K562 (cell line): ENCODE data around the gene RANBP3. TPM values are rescaled to one million over a fixed set of nuclear protein-coding genes. Genes with fewer than 3 reads are reported as not detected.

Source experiments
- ELF4 ChIP-seq: fragments of 450-650 bp; formaldehyde crosslinking; IDR thresholded peaks from 2 replicates; pipeline ENCODE4 v1.4.0; 2022; ENCODE audit warnings: missing genetic modification characterization
- GTF2F1 ChIP-seq: IDR thresholded peaks from 2 replicates; pipeline ENCODE4 v1.6.1; 2011; ENCODE audit warnings: low read depth, low read length, improper control_type of control experiment
- HNRNPH1 ChIP-seq: fragments of 200-400 bp; formaldehyde crosslinking; optimal IDR thresholded peaks from 2 replicates; pipeline ENCODE3; 2017; ENCODE audit warnings: low read depth, mild to moderate bottlenecking, low read length, moderate library complexity
- KDM4B ChIP-seq, 2 experiments: fragments of 450-650 bp in 1 of 2; sonication (generic) in 1 of 2; IDR thresholded peaks; 2 replicates each; pipeline ENCODE4 v1.6.1; 2016 to 2017; ENCODE audit warnings: borderline replicate concordance in 2 of 2, antibody characterized with exemption in 1 of 2, low read depth in 1 of 2, mild to moderate bottlenecking in 1 of 2
- ZFP30 ChIP-seq: fragments of 250-450 bp; sonication (Bioruptor Pico); IDR thresholded peaks from 2 replicates; pipeline ENCODE4 v1.8.0; 2022; ENCODE audit warnings: moderate library complexity, mild to moderate bottlenecking, inconsistent platforms, borderline replicate concordance
- ZNF586 ChIP-seq: fragments of 450-650 bp; formaldehyde crosslinking; conservative IDR thresholded peaks from 2 replicates; pipeline ENCODE4 v1.4.0; 2020; ENCODE audit warnings: mild to moderate bottlenecking, moderate library complexity
- polyA plus RNA-seq, 8 experiments: library from polyadenylated mRNA; depleted of rRNA in 4 of 8; stranded (reverse) in 5 of 8; unstranded in 3 of 8; fragments of >200 nt; fragmentation: Nextera tagmentation in 2 of 8; fragmentation: Illumina TruSeq in 1 of 8; extraction: Ambion mirVana in 2 of 8; extraction: Trizol in 1 of 8; gene quantifications; 2 replicates each; pipeline versions ENCODE4 v1.2.1 to v1.2.3, GENCODE V29; 2011 to 2014; ENCODE audit warnings: inconsistent platforms in 1 of 8, missing spikeins in 1 of 8
- total RNA-seq, 7 experiments: library from RNA; depleted of rRNA in 6 of 7; stranded (reverse); fragments of >200 nt in 6 of 7; fragmentation: Illumina TruSeq in 2 of 7; extraction: Trizol in 2 of 7; gene quantifications; 2 replicates each; pipeline versions ENCODE4 v1.2.1 to v1.2.3, GENCODE V29; 2011 to 2021; ENCODE audit warnings: low replicate concordance in 1 of 7
- TF ChIP-seq, protein P1 (sequence below): fragments of 450-650 bp; IDR thresholded peaks from 2 replicates; pipeline ENCODE4 v1.6.1; 2016; ENCODE audit warnings: mild to moderate bottlenecking, moderate library complexity
- TF ChIP-seq, protein P2 (sequence below): sonication (generic); formaldehyde crosslinking; IDR thresholded peaks from 2 replicates; pipeline ENCODE4 v1.8.0; 2022; ENCODE audit warnings: mild to moderate bottlenecking, missing genetic modification reagents, borderline replicate concordance
- TF ChIP-seq, protein P3 (sequence below): fragments of 450-650 bp; formaldehyde crosslinking; IDR thresholded peaks from 2 replicates; pipeline ENCODE4 v1.4.0; 2020; ENCODE audit warnings: mild to moderate bottlenecking

Gene RANBP3
- total and polyA plus RNA-seq, 9 of the 15 experiments (the other 6 are each of a cell fraction or from before 2014, with no cell fraction given), result 0.90 to 95.1 (median 63.2) TPM

DNA sequence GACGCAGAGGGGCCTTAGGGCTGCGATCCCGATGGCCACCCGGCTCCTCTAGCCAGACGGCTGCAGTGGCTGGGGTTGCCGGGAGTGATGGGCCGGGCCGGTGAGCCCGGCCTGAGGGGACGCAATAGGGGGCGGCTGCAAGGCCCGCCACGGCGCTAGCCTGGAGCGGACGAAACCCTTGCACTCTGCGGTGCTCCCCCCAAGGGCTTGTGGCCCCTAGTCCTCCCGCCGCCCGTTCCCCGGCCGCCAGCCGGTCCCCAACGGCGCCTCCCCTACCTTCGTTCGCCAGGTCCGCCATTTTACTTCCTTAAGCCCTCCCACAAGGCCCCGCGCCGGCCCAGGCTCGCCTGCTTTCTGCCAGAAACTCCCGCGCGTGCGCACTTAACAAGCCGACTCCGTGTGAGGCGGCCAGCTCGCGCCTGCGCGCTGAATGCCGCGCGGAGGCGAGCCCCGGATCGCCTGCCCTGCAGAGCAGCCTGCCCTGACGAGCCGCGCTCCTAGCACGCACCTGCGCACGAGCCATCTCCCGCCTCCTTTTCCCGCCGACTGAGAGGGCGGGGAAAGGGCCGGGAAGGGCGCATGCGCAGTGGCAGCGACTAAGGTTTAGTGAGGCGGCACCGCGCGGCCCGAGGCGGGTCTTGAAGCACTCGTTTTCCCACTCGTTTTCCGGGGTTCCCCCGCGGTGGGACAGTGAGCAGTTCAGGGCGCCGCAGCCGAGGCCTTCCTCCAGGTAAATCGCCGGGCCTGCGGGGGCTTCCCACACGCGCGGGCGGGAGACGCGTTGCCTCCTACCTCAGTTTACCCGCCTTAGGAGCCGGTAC is at the start of gene RANBP3 (continued):
- TF ChIP-seq, protein P1, sequence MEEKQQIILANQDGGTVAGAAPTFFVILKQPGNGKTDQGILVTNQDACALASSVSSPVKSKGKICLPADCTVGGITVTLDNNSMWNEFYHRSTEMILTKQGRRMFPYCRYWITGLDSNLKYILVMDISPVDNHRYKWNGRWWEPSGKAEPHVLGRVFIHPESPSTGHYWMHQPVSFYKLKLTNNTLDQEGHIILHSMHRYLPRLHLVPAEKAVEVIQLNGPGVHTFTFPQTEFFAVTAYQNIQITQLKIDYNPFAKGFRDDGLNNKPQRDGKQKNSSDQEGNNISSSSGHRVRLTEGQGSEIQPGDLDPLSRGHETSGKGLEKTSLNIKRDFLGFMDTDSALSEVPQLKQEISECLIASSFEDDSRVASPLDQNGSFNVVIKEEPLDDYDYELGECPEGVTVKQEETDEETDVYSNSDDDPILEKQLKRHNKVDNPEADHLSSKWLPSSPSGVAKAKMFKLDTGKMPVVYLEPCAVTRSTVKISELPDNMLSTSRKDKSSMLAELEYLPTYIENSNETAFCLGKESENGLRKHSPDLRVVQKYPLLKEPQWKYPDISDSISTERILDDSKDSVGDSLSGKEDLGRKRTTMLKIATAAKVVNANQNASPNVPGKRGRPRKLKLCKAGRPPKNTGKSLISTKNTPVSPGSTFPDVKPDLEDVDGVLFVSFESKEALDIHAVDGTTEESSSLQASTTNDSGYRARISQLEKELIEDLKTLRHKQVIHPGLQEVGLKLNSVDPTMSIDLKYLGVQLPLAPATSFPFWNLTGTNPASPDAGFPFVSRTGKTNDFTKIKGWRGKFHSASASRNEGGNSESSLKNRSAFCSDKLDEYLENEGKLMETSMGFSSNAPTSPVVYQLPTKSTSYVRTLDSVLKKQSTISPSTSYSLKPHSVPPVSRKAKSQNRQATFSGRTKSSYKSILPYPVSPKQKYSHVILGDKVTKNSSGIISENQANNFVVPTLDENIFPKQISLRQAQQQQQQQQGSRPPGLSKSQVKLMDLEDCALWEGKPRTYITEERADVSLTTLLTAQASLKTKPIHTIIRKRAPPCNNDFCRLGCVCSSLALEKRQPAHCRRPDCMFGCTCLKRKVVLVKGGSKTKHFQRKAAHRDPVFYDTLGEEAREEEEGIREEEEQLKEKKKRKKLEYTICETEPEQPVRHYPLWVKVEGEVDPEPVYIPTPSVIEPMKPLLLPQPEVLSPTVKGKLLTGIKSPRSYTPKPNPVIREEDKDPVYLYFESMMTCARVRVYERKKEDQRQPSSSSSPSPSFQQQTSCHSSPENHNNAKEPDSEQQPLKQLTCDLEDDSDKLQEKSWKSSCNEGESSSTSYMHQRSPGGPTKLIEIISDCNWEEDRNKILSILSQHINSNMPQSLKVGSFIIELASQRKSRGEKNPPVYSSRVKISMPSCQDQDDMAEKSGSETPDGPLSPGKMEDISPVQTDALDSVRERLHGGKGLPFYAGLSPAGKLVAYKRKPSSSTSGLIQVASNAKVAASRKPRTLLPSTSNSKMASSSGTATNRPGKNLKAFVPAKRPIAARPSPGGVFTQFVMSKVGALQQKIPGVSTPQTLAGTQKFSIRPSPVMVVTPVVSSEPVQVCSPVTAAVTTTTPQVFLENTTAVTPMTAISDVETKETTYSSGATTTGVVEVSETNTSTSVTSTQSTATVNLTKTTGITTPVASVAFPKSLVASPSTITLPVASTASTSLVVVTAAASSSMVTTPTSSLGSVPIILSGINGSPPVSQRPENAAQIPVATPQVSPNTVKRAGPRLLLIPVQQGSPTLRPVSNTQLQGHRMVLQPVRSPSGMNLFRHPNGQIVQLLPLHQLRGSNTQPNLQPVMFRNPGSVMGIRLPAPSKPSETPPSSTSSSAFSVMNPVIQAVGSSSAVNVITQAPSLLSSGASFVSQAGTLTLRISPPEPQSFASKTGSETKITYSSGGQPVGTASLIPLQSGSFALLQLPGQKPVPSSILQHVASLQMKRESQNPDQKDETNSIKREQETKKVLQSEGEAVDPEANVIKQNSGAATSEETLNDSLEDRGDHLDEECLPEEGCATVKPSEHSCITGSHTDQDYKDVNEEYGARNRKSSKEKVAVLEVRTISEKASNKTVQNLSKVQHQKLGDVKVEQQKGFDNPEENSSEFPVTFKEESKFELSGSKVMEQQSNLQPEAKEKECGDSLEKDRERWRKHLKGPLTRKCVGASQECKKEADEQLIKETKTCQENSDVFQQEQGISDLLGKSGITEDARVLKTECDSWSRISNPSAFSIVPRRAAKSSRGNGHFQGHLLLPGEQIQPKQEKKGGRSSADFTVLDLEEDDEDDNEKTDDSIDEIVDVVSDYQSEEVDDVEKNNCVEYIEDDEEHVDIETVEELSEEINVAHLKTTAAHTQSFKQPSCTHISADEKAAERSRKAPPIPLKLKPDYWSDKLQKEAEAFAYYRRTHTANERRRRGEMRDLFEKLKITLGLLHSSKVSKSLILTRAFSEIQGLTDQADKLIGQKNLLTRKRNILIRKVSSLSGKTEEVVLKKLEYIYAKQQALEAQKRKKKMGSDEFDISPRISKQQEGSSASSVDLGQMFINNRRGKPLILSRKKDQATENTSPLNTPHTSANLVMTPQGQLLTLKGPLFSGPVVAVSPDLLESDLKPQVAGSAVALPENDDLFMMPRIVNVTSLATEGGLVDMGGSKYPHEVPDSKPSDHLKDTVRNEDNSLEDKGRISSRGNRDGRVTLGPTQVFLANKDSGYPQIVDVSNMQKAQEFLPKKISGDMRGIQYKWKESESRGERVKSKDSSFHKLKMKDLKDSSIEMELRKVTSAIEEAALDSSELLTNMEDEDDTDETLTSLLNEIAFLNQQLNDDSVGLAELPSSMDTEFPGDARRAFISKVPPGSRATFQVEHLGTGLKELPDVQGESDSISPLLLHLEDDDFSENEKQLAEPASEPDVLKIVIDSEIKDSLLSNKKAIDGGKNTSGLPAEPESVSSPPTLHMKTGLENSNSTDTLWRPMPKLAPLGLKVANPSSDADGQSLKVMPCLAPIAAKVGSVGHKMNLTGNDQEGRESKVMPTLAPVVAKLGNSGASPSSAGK, result peak; percentile 100
- TF ChIP-seq ZNF586 (CRISPR knock-in tag) (no peak), KDM4B (IDR thresholded peaks at IDR 0.05; ENCODE audit: borderline replicate concordance in 2 of 2, low read depth in 1 of 2) (0 out of 4 replicates have a peak, but pooled peaks of 1 of the 2 experiments have one; percentile 26), GTF2F1 (0 out of 2 replicates have a peak, but pooled peaks have one; percentile 9), ZFP30 (no peak), ELF4 (CRISPR knock-in tag) (no peak), HNRNPH1 (no peak)
- TF ChIP-seq, protein P2, sequence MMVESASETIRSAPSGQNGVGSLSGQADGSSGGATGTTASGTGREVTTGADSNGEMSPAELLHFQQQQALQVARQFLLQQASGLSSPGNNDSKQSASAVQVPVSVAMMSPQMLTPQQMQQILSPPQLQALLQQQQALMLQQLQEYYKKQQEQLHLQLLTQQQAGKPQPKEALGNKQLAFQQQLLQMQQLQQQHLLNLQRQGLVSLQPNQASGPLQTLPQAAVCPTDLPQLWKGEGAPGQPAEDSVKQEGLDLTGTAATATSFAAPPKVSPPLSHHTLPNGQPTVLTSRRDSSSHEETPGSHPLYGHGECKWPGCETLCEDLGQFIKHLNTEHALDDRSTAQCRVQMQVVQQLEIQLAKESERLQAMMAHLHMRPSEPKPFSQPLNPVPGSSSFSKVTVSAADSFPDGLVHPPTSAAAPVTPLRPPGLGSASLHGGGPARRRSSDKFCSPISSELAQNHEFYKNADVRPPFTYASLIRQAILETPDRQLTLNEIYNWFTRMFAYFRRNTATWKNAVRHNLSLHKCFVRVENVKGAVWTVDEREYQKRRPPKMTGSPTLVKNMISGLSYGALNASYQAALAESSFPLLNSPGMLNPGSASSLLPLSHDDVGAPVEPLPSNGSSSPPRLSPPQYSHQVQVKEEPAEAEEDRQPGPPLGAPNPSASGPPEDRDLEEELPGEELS (CRISPR knock-in tag), result peak; percentile 99
- TF ChIP-seq, protein P3, sequence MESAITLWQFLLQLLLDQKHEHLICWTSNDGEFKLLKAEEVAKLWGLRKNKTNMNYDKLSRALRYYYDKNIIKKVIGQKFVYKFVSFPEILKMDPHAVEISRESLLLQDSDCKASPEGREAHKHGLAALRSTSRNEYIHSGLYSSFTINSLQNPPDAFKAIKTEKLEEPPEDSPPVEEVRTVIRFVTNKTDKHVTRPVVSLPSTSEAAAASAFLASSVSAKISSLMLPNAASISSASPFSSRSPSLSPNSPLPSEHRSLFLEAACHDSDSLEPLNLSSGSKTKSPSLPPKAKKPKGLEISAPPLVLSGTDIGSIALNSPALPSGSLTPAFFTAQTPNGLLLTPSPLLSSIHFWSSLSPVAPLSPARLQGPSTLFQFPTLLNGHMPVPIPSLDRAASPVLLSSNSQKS (CRISPR knock-in tag), result no peak
